H1 (cell line): ENCODE measurements around the gene MTX1. TPM values are rescaled to one million over a fixed set of nuclear protein-coding genes. Genes with fewer than 3 reads are reported as not detected.

ENCODE experiments used
- CTCF ChIA-PET: fragments of 300-600 bp; sonication (Branson Sonifier 250); formaldehyde crosslinking; loops from one replicate; lab custom pipeline; 2021; ENCODE audit not compliant: partially characterized antibody; lab: Charles Lee
- POLR2A ChIA-PET: fragments of 300-600 bp; sonication (Branson Sonifier 250); formaldehyde crosslinking; loops from one replicate; lab custom pipeline; 2021; ENCODE audit warnings: inconsistent platforms; ENCODE audit not compliant: partially characterized antibody; lab: Charles Lee
- DNase-seq, 2 experiments: peaks; one replicate each; pipeline versions ENCODE4 v3.0.0 to v3.0.0-alpha.2; 2010 to 2022; ENCODE audit warnings: low spot score in 2 of 2, low read depth in 1 of 2, mixed read lengths in 1 of 2
- FAIRE-seq: peaks from 2 replicates; lab custom pipeline; 2011; peaks lifted over from hg19 to GRCh38; lab: Jason Lieb, UNC
- H2AFZ ChIP-seq: 2 replicates; pipeline ENCODE4 v1.8.1; 2012; ENCODE audit warnings: low read length, inconsistent platforms
- H2AK5ac ChIP-seq: 2 replicates; pipeline ENCODE4 v1.6.1; 2013; ENCODE audit warnings: low read depth, low read length
- H2BK120ac ChIP-seq: replicated peaks from 2 replicates; pipeline ENCODE3; 2013; ENCODE audit warnings: low read depth, low read length, inconsistent platforms
- H2BK12ac ChIP-seq: 2 replicates; pipeline ENCODE4 v1.6.1; 2013; ENCODE audit warnings: low read depth, low read length
- H2BK15ac ChIP-seq: 2 replicates; pipeline ENCODE4 v1.6.1; 2013; ENCODE audit warnings: low read length
- H2BK20ac ChIP-seq: 2 replicates; pipeline ENCODE4 v1.6.1; 2013; ENCODE audit warnings: low read length
- H2BK5ac ChIP-seq: 2 replicates; pipeline ENCODE4 v1.6.1; 2013; ENCODE audit warnings: low read depth, low read length
- H3K14ac ChIP-seq: 2 replicates; pipeline ENCODE4 v1.6.1; 2013; ENCODE audit warnings: inconsistent platforms; ENCODE audit not compliant: insufficient read length
- H3K18ac ChIP-seq: 2 replicates; pipeline ENCODE4 v1.6.1; 2013; ENCODE audit warnings: low read length; ENCODE audit errors: extremely low read depth
- H3K23ac ChIP-seq: 2 replicates; pipeline ENCODE4 v1.6.1; 2013; ENCODE audit warnings: inconsistent platforms; ENCODE audit not compliant: insufficient read length
- H3K23me2 ChIP-seq: 2 replicates; pipeline ENCODE4 v1.6.1; 2013; ENCODE audit warnings: low read depth, low read length
- H3K27ac ChIP-seq: 2 replicates; pipeline ENCODE4 v1.6.1; 2011; ENCODE audit warnings: low read depth, low read length, inconsistent platforms
- H3K27me3 ChIP-seq, 4 experiments: replicated peaks in 1 of 4; 1 replicate in 1 of 4; 2 replicates in 3 of 4; pipeline versions ENCODE4 v1.6.1 to v1.8.1; 2011 to 2013; ENCODE audit warnings: low read length in 3 of 4, mild to moderate bottlenecking in 3 of 4, inconsistent platforms in 2 of 4, mixed read lengths in 2 of 4, moderate library complexity in 1 of 4; ENCODE audit not compliant: control insufficient read depth in 3 of 4, insufficient read depth in 3 of 4; ENCODE audit errors: extremely low read depth in 1 of 4
- H3K36me3 ChIP-seq, 4 experiments: 2 replicates each; pipeline versions ENCODE4 v1.6.1 to v1.8.1; 2011 to 2013; ENCODE audit warnings: mild to moderate bottlenecking in 4 of 4, low read length in 3 of 4, moderate library complexity in 2 of 4, control low read depth in 1 of 4, inconsistent platforms in 1 of 4; ENCODE audit not compliant: insufficient read depth in 4 of 4, control insufficient read depth in 2 of 4
- H3K4ac ChIP-seq: replicated peaks from 2 replicates; pipeline ENCODE3; 2013; ENCODE audit warnings: low read length, low read depth, mixed read lengths, inconsistent platforms; ENCODE audit not compliant: insufficient read length
- H3K4me1 ChIP-seq, 4 experiments: replicated peaks in 1 of 4; 1 replicate in 1 of 4; 2 replicates in 3 of 4; pipeline versions ENCODE4 v1.6.1 to v1.8.1; 2011 to 2013; ENCODE audit warnings: low read length in 3 of 4, inconsistent platforms in 2 of 4, mixed read lengths in 1 of 4; ENCODE audit not compliant: insufficient read depth in 4 of 4, control insufficient read depth in 3 of 4
- H3K4me2 ChIP-seq, 2 experiments: 2 replicates each; pipeline versions ENCODE4 v1.6.1 to v1.8.1; 2011 to 2013; ENCODE audit warnings: low read depth in 2 of 2, low read length in 2 of 2, control low read depth in 1 of 2, inconsistent platforms in 1 of 2, mild to moderate bottlenecking in 1 of 2; ENCODE audit not compliant: insufficient read depth in 1 of 2
- H3K4me3 ChIP-seq, 4 experiments: fragments of 200-600, 300-600 bp in 1 of 4; sonication (generic), shearing (Covaris generic), sonication (Bioruptor Twin) in 1 of 4; 2 replicates each; pipeline versions ENCODE4 v1.5.1 to v1.8.1; 2011 to 2016; ENCODE audit warnings: low read length in 4 of 4, low read depth in 3 of 4, control low read depth in 2 of 4, inconsistent platforms in 2 of 4, mild to moderate bottlenecking in 2 of 4, mixed read lengths in 1 of 4, moderate library complexity in 1 of 4; ENCODE audit not compliant: insufficient read depth in 2 of 4; ENCODE audit errors: extremely low read depth in 1 of 4
- H3K56ac ChIP-seq: replicated peaks from 2 replicates; pipeline ENCODE3; 2013; ENCODE audit warnings: low read depth, mild to moderate bottlenecking, mixed read lengths, low read length, inconsistent platforms; ENCODE audit not compliant: insufficient read length
- H3K79me1 ChIP-seq: 2 replicates; pipeline ENCODE4 v1.6.1; 2013; ENCODE audit warnings: low read depth, low read length, control low read depth
- H3K79me2 ChIP-seq, 2 experiments: 2 replicates each; pipeline versions ENCODE4 v1.6.1 to v1.8.1; 2012 to 2013; ENCODE audit warnings: low read length in 2 of 2, mild to moderate bottlenecking in 2 of 2, inconsistent platforms in 1 of 2; ENCODE audit not compliant: insufficient read depth in 2 of 2, control insufficient read depth in 1 of 2
- H3K9ac ChIP-seq, 4 experiments: replicated peaks in 1 of 4; 1 replicate in 1 of 4; 2 replicates in 3 of 4; pipeline versions ENCODE4 v1.6.1 to v1.8.1; 2011 to 2013; ENCODE audit warnings: low read depth in 3 of 4, low read length in 3 of 4, control low read depth in 2 of 4, mild to moderate bottlenecking in 2 of 4, moderate library complexity in 2 of 4, inconsistent platforms in 1 of 4; ENCODE audit errors: extremely low read depth in 1 of 4
- H3K9me3 ChIP-seq, 2 experiments: 2 replicates each; pipeline versions ENCODE4 v1.6.1 to v1.8.1; 2012 to 2013; ENCODE audit warnings: mild to moderate bottlenecking in 2 of 2, moderate library complexity in 2 of 2, control low read depth in 1 of 2, inconsistent platforms in 1 of 2, low read depth in 1 of 2, low read length in 1 of 2, mixed read lengths in 1 of 2; ENCODE audit not compliant: insufficient read depth in 2 of 2
- H4K20me1 ChIP-seq, 2 experiments: replicated peaks in 1 of 2; 2 replicates each; pipeline versions ENCODE3 to v1.8.1; 2011 to 2013; ENCODE audit warnings: inconsistent platforms in 2 of 2, low read length in 2 of 2, mild to moderate bottlenecking in 1 of 2; ENCODE audit not compliant: insufficient read depth in 2 of 2, control insufficient read depth in 1 of 2
- H4K5ac ChIP-seq: 2 replicates; pipeline ENCODE4 v1.6.1; 2013; ENCODE audit warnings: low read length, low read depth, mixed read lengths, inconsistent platforms; ENCODE audit not compliant: insufficient read length
- H4K8ac ChIP-seq: 2 replicates; pipeline ENCODE4 v1.8.0; 2013; ENCODE audit warnings: mild to moderate bottlenecking, moderate library complexity, low read length, inconsistent platforms; ENCODE audit not compliant: insufficient read depth; ENCODE audit errors: extremely low read depth
- H4K91ac ChIP-seq: replicated peaks from 2 replicates; pipeline ENCODE3; 2013; ENCODE audit warnings: low read length, mixed read lengths, inconsistent platforms; ENCODE audit not compliant: insufficient read length
- RAD21 ChIP-seq, 2 experiments: IDR thresholded peaks in 1 of 2; conservative IDR thresholded peaks in 1 of 2; 2 replicates each; pipeline ENCODE4 v1.6.1; 2011; ENCODE audit warnings: low read depth in 2 of 2, low read length in 2 of 2, improper control_type of control experiment in 1 of 2, inconsistent platforms in 1 of 2, mild to moderate bottlenecking in 1 of 2, moderate library complexity in 1 of 2
- WGBS, 2 experiments: shearing (Covaris generic) in 1 of 2; methylation state at CpG; one replicate each; pipeline versions ENCODE4 v1.1.6 to v1.1.7; 2013 to 2015; ENCODE audit warnings: low lambda C conversion rate in 2 of 2, mixed read lengths in 2 of 2, inconsistent platforms in 1 of 2, low coverage in 1 of 2, missing lambda C conversion rate in 1 of 2; ENCODE audit not compliant: insufficient replicate concordance in 2 of 2, insufficient coverage in 1 of 2, insufficient read length in 1 of 2; ENCODE audit errors: extremely low coverage in 1 of 2, missing lambda C conversion rate in 1 of 2; 5-methylcytosine and 5-hydroxymethylcytosine counted together
- polyA plus RNA-seq, 7 experiments: library from polyadenylated mRNA; depleted of rRNA in 3 of 7; stranded (reverse) in 5 of 7; unstranded in 2 of 7; fragments of >200 nt in 5 of 7; fragments of 200-250 nt in 2 of 7; gene quantifications; 1 replicate in 5 of 7; 2 replicates in 1 of 7; 4 replicates in 1 of 7; pipeline versions ENCODE4 v1.2.1 to v1.2.3, GENCODE V29; 2011 to 2013; ENCODE audit warnings: missing spikeins in 2 of 7, mixed read lengths in 2 of 7
- total RNA-seq: library from RNA; stranded (reverse); fragmentation: NEBNext Ultra II Directional; extraction: Animal tissue kit (Norgen Biotek cat#: 25700); gene quantifications from 2 replicates; pipeline ENCODE4 v1.2.1, GENCODE V29; 2021

MTX1 gene
- total and polyA plus RNA-seq, 2 of the 8 experiments (the other 6 are each of a cell fraction or from before 2014, with no cell fraction given), result 47.9 to 131 TPM

DNA sequence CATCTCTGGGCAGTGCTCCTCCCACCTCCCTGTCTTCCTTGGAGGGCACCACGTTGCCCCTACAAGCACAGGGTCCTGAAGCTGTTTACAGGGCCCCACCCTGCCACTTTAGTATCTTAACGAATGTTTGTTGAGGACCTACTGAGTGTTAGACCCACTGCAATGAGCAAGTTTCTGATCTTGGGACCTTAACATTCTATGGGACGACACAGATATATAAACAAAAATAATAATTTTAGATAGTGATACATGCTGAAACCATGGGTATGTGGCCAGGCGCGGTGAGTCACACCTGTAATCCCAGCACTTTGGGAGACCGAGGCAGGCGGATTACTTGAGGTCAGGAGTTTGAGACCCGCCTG lies 36.6 kb downstream of the MTX1 start:
- Histone ChIP-seq H2AFZ (no peak overlapping the region), H2BK5ac (peak overlapping the region; percentile 88), H3K36me3 (peaks cover 0 to 9% (median 2%) of the 10 kb centered on the region in 4 experiments; a peak in 2 of 8 replicates), H4K5ac (peak overlapping the region; percentile 38), H2AK5ac (no peak overlapping the region), H3K27me3 (peaks cover 0 to 14% (median 4%) of the 10 kb centered on the region in 4 experiments; a peak in 2 of 7 replicates), H2BK20ac (peak overlapping the region; percentile 61; the same call in 1 of the 2 replicates), H3K9me3 (no peaks in the 10 kb centered on the region), H3K56ac (no peak overlapping the region), H2BK15ac (0 out of 2 replicates have a peak overlapping the region, but pooled peaks have one; percentile 9), H3K9ac (peak overlapping the region; percentile 73 to 80 (median 76); a peak in 6 of 7 replicates), H3K23ac (no peak overlapping the region), H4K8ac (no peak overlapping the region), H3K79me2 (no peaks in the 10 kb centered on the region), H2BK12ac (no peak overlapping the region; the same call in 1 of the 2 replicates), H3K4me3 (peak overlapping the region; percentile 46 to 57 (median 53)), H3K4me1 (peaks cover 0 to 4% (median 1%) of the 10 kb centered on the region in 4 experiments; a peak in 2 of 7 replicates), H3K14ac (no peak overlapping the region), H3K4me2 (peak overlapping the region; percentile 59 to 73), H3K23me2 (peaks cover 5% of the 10 kb centered on the region; the same call in 1 of the 2 replicates), H3K18ac (peak overlapping the region; percentile 100), H2BK120ac (no peak overlapping the region), H3K4ac (no peak overlapping the region), H3K79me1 (no peaks in the 10 kb centered on the region), H3K27ac (peak overlapping the region; percentile 79), H4K91ac (peak overlapping the region; percentile 29), H4K20me1 (peaks cover 0 to 5% of the 10 kb centered on the region in 2 experiments)
- POLR2A ChIA-PET, result interaction anchor here (0.8 to 4.1 kb wide), 12 partner anchors 11 to 73 kb away, joined by 3 to 20 read pairs (median 5); partner anchors contain the start of genes CLK2, KRTCAP2, MTX1 and SCAMP3
- TF ChIP-seq RAD21 (IDR thresholded peaks at IDR 0.05 in 1 of 2, conservative IDR thresholded peaks at IDR 0.05 in 1 of 2; ENCODE audit: low read depth in 2 of 2, low read length in 2 of 2), result no peak
- DNase-seq (no peak), FAIRE-seq (no peak)
- 55% methylated on average over 8 of the region's 8 CpGs; no CpG with 5 or more reads in 1 of the 2 experiments for WGBS, 2 experiments
- CTCF ChIA-PET, result interaction anchor here (0.9 to 15.2 kb wide), 5 partner anchors 34 to 87 kb away, joined by 3 to 227 read pairs (median 11); partner anchors contain the start of genes FDPS, MTX1, RUSC1 and THBS3
